ENCODE data around the gene STARD3. TPM values are rescaled to one million over a fixed set of nuclear protein-coding genes. Genes with fewer than 3 reads are reported as not detected.

STARD3 gene
- total and polyA plus RNA-seq, 2 of the 13 experiments (the other 11 are each of a cell fraction or from before 2014, with no cell fraction given): 34.6 to 100 TPM

- TF ChIP-seq ZNF720 (CRISPR knock-in tag; IDR thresholded peaks at IDR 0.05) (no peak), ZNF841 (CRISPR knock-in tag; IDR thresholded peaks at IDR 0.05; ENCODE audit: borderline replicate concordance) (no peak), ZEB1 (IDR thresholded peaks at IDR 0.05; ENCODE audit: insufficient replicate concordance, low read depth) (peak; percentile 84), MLLT10 (CRISPR knock-in tag; IDR thresholded peaks at IDR 0.05) (no peak), SRF (IDR thresholded peaks at IDR 0.05; ENCODE audit: low read depth, low read length) (peak; percentile 4; the same call in 1 of the 2 replicates), MED13 (CRISPR knock-in tag; IDR thresholded peaks at IDR 0.05) (no peak; the same call in 1 of the 2 replicates), CBX2 (IDR thresholded peaks at IDR 0.05; ENCODE audit: low read depth, low read length) (no peak), CBX2 (CRISPR knock-in tag; IDR thresholded peaks at IDR 0.05; ENCODE audit: low read depth) (no peak), SIX4 (CRISPR knock-in tag; IDR thresholded peaks at IDR 0.05) (no peak), ZNF83 (CRISPR knock-in tag; IDR thresholded peaks at IDR 0.05; ENCODE audit: borderline replicate concordance) (0 out of 2 replicates have a peak, but pooled peaks have one; percentile 16), ZNF770 (CRISPR knock-in tag; IDR thresholded peaks at IDR 0.05) (no peak), NFIB (CRISPR knock-in tag; IDR thresholded peaks at IDR 0.05; ENCODE audit: borderline replicate concordance) (no peak), ZNF773 (CRISPR knock-in tag; IDR thresholded peaks at IDR 0.05; ENCODE audit: borderline replicate concordance) (no peak), KMT2A (CRISPR knock-in tag; IDR thresholded peaks at IDR 0.05) (peak; percentile 44; the same call in 1 of the 2 replicates), POLR2A (IDR thresholded peaks at IDR 0.05; ENCODE audit: insufficient read depth in 1 of 2, low read depth in 2 of 2, low read length in 2 of 2) (peak; percentile 78 to 86), MTA3 (CRISPR knock-in tag; IDR thresholded peaks at IDR 0.05) (no peak), ZNF136 (CRISPR knock-in tag; IDR thresholded peaks at IDR 0.05; ENCODE audit: low read depth) (no peak)
- TF ChIP-seq, protein P1, sequence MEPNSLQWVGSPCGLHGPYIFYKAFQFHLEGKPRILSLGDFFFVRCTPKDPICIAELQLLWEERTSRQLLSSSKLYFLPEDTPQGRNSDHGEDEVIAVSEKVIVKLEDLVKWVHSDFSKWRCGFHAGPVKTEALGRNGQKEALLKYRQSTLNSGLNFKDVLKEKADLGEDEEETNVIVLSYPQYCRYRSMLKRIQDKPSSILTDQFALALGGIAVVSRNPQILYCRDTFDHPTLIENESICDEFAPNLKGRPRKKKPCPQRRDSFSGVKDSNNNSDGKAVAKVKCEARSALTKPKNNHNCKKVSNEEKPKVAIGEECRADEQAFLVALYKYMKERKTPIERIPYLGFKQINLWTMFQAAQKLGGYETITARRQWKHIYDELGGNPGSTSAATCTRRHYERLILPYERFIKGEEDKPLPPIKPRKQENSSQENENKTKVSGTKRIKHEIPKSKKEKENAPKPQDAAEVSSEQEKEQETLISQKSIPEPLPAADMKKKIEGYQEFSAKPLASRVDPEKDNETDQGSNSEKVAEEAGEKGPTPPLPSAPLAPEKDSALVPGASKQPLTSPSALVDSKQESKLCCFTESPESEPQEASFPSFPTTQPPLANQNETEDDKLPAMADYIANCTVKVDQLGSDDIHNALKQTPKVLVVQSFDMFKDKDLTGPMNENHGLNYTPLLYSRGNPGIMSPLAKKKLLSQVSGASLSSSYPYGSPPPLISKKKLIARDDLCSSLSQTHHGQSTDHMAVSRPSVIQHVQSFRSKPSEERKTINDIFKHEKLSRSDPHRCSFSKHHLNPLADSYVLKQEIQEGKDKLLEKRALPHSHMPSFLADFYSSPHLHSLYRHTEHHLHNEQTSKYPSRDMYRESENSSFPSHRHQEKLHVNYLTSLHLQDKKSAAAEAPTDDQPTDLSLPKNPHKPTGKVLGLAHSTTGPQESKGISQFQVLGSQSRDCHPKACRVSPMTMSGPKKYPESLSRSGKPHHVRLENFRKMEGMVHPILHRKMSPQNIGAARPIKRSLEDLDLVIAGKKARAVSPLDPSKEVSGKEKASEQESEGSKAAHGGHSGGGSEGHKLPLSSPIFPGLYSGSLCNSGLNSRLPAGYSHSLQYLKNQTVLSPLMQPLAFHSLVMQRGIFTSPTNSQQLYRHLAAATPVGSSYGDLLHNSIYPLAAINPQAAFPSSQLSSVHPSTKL (CRISPR knock-in tag; IDR thresholded peaks at IDR 0.05): peak; percentile 17
- TF ChIP-seq, protein P2, sequence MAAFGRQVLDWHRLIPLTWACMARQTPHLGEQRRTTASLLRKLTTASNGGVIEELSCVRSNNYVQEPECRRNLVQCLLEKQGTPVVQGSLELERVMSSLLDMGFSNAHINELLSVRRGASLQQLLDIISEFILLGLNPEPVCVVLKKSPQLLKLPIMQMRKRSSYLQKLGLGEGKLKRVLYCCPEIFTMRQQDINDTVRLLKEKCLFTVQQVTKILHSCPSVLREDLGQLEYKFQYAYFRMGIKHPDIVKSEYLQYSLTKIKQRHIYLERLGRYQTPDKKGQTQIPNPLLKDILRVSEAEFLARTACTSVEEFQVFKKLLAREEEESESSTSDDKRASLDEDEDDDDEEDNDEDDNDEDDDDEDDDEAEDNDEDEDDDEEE (CRISPR knock-in tag; IDR thresholded peaks at IDR 0.05): peak; percentile 74
- TF ChIP-seq, protein P3, sequence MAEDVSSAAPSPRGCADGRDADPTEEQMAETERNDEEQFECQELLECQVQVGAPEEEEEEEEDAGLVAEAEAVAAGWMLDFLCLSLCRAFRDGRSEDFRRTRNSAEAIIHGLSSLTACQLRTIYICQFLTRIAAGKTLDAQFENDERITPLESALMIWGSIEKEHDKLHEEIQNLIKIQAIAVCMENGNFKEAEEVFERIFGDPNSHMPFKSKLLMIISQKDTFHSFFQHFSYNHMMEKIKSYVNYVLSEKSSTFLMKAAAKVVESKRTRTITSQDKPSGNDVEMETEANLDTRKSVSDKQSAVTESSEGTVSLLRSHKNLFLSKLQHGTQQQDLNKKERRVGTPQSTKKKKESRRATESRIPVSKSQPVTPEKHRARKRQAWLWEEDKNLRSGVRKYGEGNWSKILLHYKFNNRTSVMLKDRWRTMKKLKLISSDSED (CRISPR knock-in tag; IDR thresholded peaks at IDR 0.05): no peak
Measured at GRCh38 chr17:39687546-39688474, 50.9 kb downstream of the STARD3 start, which contains the start of gene PGAP3 (continued).

Measured in HepG2 (cell line).